Adipocyte (in vitro differentiated cells): ENCODE data around the gene RHO.

Experiments used
- DNase-seq: peaks from one replicate; pipeline ENCODE4 v3.0.0-alpha.2; 2015; ENCODE audit warnings: low read depth
- H3K27me3 ChIP-seq: replicated peaks from 2 replicates; pipeline ENCODE4 v1.7.0; 2013; ENCODE audit warnings: mild to moderate bottlenecking, low read length, moderate library complexity; ENCODE audit not compliant: control insufficient read depth, insufficient read depth
- H3K36me3 ChIP-seq: 2 replicates; pipeline ENCODE4 v1.7.0; 2013; ENCODE audit warnings: low read length, mild to moderate bottlenecking, moderate library complexity; ENCODE audit not compliant: control insufficient read depth, insufficient read depth, severe bottlenecking
- H3K4me1 ChIP-seq: 2 replicates; pipeline ENCODE4 v1.7.0; 2013; ENCODE audit warnings: mild to moderate bottlenecking, low read length, moderate library complexity; ENCODE audit not compliant: control insufficient read depth, insufficient read depth
- H3K4me3 ChIP-seq: 2 replicates; pipeline ENCODE4 v1.7.0; 2013; ENCODE audit warnings: mild to moderate bottlenecking, low read length, moderate library complexity
- H3K9ac ChIP-seq: 2 replicates; pipeline ENCODE4 v1.7.0; 2013; ENCODE audit warnings: mild to moderate bottlenecking, low read length, moderate library complexity
- H3K9me3 ChIP-seq: 2 replicates; pipeline ENCODE4 v1.7.0; 2013; ENCODE audit warnings: mild to moderate bottlenecking, low read length, moderate library complexity; ENCODE audit not compliant: control insufficient read depth

The RHO gene

DNA sequence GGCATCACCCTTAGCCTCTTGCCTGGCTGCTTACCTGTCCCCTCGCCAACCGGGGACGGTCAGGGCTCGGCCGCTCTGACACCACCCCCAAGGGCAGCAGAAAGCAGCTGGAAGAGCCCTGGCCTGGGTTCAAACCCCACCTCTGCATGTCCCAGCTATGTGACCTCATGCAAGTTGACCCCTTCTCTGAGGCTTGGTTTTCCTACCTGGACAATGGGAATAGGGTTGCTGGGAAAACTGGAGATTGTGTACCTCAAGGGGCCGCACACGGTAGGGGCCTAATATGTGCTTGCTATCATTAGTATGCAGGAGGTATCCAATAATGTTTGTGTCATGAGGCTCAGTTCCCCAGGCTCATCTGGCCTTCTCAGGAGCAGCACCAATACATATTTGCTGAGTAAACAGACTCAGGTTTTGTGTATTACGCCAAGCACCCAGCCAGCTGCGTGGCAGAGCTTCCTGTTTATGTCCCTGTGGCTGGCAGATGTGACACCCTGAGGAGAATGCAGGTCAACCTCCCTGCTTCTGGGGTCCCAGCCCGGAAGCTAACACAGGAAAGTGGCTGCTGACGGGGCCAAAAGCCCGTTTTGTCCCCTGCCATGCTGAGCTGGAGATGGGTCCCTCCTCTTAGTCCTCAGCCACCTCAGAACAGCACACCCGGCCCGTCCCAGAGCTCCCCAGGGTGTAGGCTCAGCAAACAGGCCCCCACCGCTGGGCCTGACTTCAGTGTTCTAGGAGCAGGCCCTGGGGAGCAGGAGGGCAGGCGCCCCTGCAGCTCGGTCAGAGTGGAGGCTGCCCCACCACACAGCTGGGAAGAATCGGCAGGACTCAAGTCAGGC lies 48.3 kb downstream of the RHO start:
- no peaks in the 10 kb centered on the region for H3K27me3 ChIP-seq
- H3K4me1 ChIP-seq, result peaks cover 4% of the 10 kb centered on the region
- peak overlapping the region; percentile 48 for H3K9ac ChIP-seq
- H3K9me3 ChIP-seq, result no peaks in the 10 kb centered on the region
- DNase-seq, result no peak
- H3K36me3 ChIP-seq, result peaks cover 88% of the 10 kb centered on the region
- H3K4me3 ChIP-seq, result no peak overlapping the region

DNA sequence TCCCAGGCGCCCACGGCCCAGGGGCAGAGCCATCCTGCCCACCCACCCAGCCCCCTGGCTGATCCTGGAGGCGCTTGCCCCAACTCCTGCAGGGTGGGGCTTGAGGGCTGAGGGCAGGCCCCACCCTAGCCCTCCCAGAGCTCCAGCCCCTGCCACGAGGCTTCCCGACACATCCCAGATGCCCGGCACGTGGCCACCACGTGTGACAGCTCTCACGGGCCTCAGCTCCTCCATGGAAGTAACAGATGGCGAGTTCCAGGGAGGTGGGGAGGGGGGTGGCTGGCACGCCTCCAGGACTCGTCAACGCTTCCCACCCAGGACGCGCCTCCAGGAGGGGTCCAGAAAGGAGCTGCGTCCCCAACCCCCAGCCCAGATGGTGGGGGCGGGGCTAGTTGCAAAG lies 48.9 kb downstream of the RHO start:
- Histone ChIP-seq H3K4me3 (no peak overlapping the region), H3K9ac (no peak overlapping the region), H3K36me3 (peaks cover 88% of the 10 kb centered on the region), H3K4me1 (peaks cover 4% of the 10 kb centered on the region), H3K9me3 (no peaks in the 10 kb centered on the region), H3K27me3 (no peaks in the 10 kb centered on the region)
- DNase-seq, result no peak

DNA sequence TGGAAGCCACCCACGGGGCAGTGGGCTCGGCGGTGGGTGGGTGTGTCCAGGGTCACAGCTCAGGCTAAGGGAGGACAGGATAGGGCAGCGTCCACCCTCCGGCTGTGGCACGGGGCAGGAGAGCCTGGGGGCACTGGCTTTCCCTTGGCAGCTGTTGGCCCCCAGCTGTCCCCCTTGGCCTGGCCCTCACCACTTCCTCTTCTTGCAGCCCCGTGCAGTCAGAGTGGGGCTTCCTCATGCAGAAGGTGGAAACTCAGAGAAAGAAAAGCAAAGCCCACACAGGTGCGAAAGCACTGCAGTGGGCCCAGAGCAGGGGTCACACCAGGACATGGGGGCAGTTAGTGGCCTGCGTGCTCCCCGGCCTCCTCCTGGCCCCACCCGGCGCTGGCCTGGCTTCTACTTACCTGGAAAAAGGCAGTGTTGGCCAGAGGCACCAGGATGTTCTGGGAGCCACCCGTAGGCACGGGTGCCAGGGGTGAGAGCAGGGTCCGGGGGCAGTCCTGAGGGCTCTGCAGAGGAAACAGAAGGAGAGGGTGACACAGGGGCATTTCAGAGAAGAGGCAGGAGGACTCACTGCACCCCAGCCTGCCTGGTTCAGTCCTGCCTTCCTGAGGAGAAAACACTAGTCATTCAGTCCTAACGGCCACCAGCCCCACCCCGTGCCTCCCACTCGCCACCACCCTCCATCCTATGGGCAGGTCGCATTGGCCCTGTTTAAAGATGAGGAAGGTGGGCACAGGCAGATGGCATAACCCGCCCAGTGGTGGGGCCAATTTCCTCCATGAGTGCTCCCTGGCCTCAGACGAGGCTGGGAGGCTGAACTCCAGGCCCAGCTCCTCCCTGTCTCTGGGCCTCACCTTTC lies 49.7 kb downstream of the RHO start:
- Histone ChIP-seq H3K4me1 (peaks cover 4% of the 10 kb centered on the region), H3K36me3 (peaks cover 88% of the 10 kb centered on the region), H3K27me3 (no peaks in the 10 kb centered on the region), H3K4me3 (no peak overlapping the region), H3K9me3 (no peaks in the 10 kb centered on the region), H3K9ac (peak overlapping the region; percentile 4)
- no peak for DNase-seq

DNA sequence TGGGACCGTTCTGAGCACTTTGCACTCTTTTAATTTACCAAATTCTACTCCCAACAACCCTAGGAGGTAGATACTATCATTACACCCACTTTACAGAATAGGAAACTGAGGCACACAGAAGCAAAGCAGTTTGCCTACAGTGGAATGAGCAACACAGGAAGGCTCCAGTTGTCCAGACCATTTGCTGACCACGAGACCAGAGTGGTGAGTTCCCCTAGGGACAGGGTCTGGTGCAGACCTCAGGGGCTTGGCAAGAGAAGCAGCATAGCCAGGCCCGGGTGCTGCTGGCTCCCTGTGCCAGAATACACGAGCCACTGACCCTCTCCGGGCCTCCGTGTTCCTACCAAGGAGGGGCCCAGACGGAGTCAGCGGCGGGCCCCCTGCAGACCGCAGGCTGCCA lies 51.6 kb downstream of the RHO start:
- H3K4me3 ChIP-seq, result no peak overlapping the region
- H3K36me3 ChIP-seq, result peaks cover 88% of the 10 kb centered on the region
- no peaks in the 10 kb centered on the region for H3K27me3 ChIP-seq

DNA sequence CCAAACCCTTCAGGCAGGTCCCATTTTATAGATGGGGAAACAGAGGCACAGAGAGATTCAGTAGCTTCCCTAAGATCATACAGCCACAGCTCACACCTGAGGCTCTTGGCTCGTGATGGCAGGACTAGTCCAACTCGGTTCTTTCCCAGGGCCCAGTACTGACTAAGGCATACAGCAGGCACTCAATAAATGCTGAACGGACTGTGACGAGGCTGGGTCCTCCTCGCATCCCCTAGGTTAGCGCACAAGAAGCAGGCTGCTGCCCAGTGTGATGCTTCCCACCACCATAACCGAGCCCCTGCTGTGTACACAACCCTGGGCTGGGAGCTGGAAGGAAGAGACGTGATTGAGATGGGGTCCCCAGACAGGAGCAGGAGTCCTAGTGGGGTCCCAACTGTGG lies 53.2 kb downstream of the RHO start:
- DNase-seq, result no peak
- Histone ChIP-seq H3K27me3 (no peaks in the 10 kb centered on the region), H3K4me1 (peaks cover 6% of the 10 kb centered on the region), H3K36me3 (peaks cover 88% of the 10 kb centered on the region), H3K9me3 (no peaks in the 10 kb centered on the region), H3K4me3 (no peak overlapping the region), H3K9ac (no peak overlapping the region)

More for the DNA sequence above, 51.6 kb downstream of the RHO start:
- DNase-seq, result no peak
- peaks cover 4% of the 10 kb centered on the region for H3K4me1 ChIP-seq
- no peak overlapping the region for H3K9ac ChIP-seq
- H3K9me3 ChIP-seq, result no peaks in the 10 kb centered on the region

DNA sequence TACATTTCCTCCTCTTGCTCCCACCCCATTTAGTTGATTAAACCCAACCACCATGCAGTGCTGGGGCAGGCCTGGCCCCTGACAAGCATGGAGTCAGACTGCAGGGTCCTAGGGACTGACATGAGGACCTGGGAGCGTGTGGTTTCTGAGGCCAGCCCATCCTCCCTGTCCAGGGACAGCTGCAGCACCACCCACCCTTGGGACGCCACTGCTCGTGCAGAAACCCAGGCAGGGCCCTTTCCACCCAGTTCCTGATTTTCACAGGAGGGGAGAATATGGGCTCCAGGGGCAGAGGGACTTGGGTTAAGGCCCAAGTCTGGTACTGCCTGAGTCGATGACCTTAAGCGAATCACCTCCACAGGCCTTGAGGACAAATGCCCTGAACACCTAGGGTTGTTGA lies 54.4 kb downstream of the RHO start:
- DNase-seq, result no peak

DNA sequence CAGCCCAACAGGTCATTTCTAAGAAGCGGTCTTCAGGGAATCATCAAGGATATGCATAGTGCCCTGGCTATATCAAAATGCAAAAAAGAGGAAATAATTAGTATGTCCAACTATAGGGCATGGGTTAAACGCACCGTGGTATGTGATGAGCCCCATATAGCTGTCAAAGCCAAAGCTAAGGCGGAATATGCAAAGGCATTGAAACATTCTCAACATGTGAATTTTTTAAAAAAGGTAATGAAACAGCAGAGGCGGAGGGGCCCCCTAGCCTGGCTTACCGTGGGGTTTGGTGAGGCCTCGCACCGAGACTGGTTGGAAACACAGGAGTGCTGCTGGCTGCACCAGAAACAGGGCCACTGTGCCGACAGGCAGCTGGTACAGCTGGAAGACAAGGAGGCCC lies 54.9 kb downstream of the RHO start:
- Histone ChIP-seq H3K36me3 (peaks cover 78% of the 10 kb centered on the region), H3K27me3 (no peaks in the 10 kb centered on the region), H3K9me3 (no peaks in the 10 kb centered on the region), H3K4me1 (peaks cover 18% of the 10 kb centered on the region), H3K4me3 (no peak overlapping the region), H3K9ac (no peak overlapping the region)
- no peak for DNase-seq

More for the DNA sequence above, 54.4 kb downstream of the RHO start:
- Histone ChIP-seq H3K9ac (no peak overlapping the region), H3K4me1 (peaks cover 15% of the 10 kb centered on the region), H3K36me3 (peaks cover 80% of the 10 kb centered on the region), H3K4me3 (no peak overlapping the region), H3K9me3 (no peaks in the 10 kb centered on the region), H3K27me3 (no peaks in the 10 kb centered on the region)

DNA sequence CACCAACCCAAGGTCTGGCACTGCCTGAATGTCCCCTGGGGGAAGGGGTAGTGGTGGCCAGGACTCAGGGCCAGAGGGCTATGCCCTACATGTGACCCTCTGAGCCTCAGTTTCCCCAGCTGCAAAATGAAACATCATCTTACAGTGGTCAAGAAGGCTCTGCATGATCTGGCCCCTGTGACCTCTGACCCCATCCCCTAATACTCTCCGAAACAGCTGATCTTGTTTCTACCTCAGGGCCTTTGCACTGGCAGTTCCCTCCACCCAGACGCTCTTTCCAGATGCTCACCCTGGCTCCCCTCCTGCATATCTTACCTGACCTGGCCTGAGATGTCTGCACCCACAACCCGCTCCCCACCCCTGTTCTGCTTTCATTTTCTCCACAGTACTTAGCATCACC lies 56.2 kb downstream of the RHO start:
- Histone ChIP-seq H3K36me3 (peaks cover 72% of the 10 kb centered on the region), H3K4me3 (no peak overlapping the region), H3K9me3 (no peaks in the 10 kb centered on the region)

More for the DNA sequence above, 56.2 kb downstream of the RHO start:
- no peak for DNase-seq
- no peaks in the 10 kb centered on the region for H3K27me3 ChIP-seq
- H3K9ac ChIP-seq, result no peak overlapping the region
- peaks cover 26% of the 10 kb centered on the region for H3K4me1 ChIP-seq
